ENCODE measurements around the gene COG4.

The COG4 gene

GRCh38 chr16:70523076-70523742 lies at the start of gene COG4:
Gene COG4, minus strand, starts transcription at chr16:70523554. Its CDS starts 11 bp downstream, at chr16:70523543.
- Mint-ChIP-seq H3K4me3 (peak within 1 kb of the TSS; percentile 96), H3K27ac (peak within 1 kb of the TSS; percentile 98), H3K4me1 (ENCODE audit: low read depth) (peaks cover 38% of the 10 kb centered on the region), H3K36me3 (ENCODE audit: low read depth) (peaks cover 34% of the 10 kb centered on the region), H3K27me3 (ENCODE audit: low read depth) (no peaks in the 10 kb centered on the region), H3K9me3 (no peaks in the 10 kb centered on the region)

GRCh38 chr16:70572926-70573270 lies 49.5 kb upstream of the COG4 start:
- Mint-ChIP-seq H3K9me3 (no peaks in the 10 kb centered on the region), H3K27me3 (ENCODE audit: low read depth) (no peaks in the 10 kb centered on the region), H3K36me3 (ENCODE audit: low read depth) (peaks cover 54% of the 10 kb centered on the region), H3K27ac (no peak overlapping the region), H3K4me3 (no peak overlapping the region), H3K4me1 (ENCODE audit: low read depth) (peaks cover 9% of the 10 kb centered on the region)

GRCh38 chr16:70572050-70572925 lies 48.9 kb upstream of the COG4 start:
- H3K36me3 Mint-ChIP-seq (ENCODE audit: low read depth), result peaks cover 55% of the 10 kb centered on the region
- peak overlapping the region; percentile 62 for H3K27ac Mint-ChIP-seq
- H3K9me3 Mint-ChIP-seq, result no peaks in the 10 kb centered on the region
- H3K27me3 Mint-ChIP-seq (ENCODE audit: low read depth), result no peaks in the 10 kb centered on the region
- H3K4me1 Mint-ChIP-seq (ENCODE audit: low read depth), result peaks cover 9% of the 10 kb centered on the region
- H3K4me3 Mint-ChIP-seq, result no peak overlapping the region

- H3K36me3 Mint-ChIP-seq (ENCODE audit: low read depth), result peaks cover 60% of the 10 kb centered on the region
- no peak overlapping the region for H3K4me3 Mint-ChIP-seq
- no peaks in the 10 kb centered on the region for H3K27me3 Mint-ChIP-seq (ENCODE audit: low read depth)
- H3K9me3 Mint-ChIP-seq, result no peaks in the 10 kb centered on the region
- H3K4me1 Mint-ChIP-seq (ENCODE audit: low read depth), result peaks cover 11% of the 10 kb centered on the region
- H3K27ac Mint-ChIP-seq, result peak overlapping the region; percentile 62
Measured at GRCh38 chr16:70571623-70572022, 48.3 kb upstream of the COG4 start.

GRCh38 chr16:70570967-70571570 lies 47.7 kb upstream of the COG4 start:
- Mint-ChIP-seq H3K4me1 (ENCODE audit: low read depth) (peaks cover 9% of the 10 kb centered on the region), H3K36me3 (ENCODE audit: low read depth) (peaks cover 59% of the 10 kb centered on the region), H3K9me3 (no peaks in the 10 kb centered on the region), H3K27me3 (ENCODE audit: low read depth) (no peaks in the 10 kb centered on the region), H3K27ac (no peak overlapping the region), H3K4me3 (no peak overlapping the region)

GRCh38 chr16:70569752-70570151 lies 46.4 kb upstream of the COG4 start:
- no peak overlapping the region for H3K4me3 Mint-ChIP-seq
- H3K4me1 Mint-ChIP-seq (ENCODE audit: low read depth), result peaks cover 9% of the 10 kb centered on the region
- no peak overlapping the region for H3K27ac Mint-ChIP-seq
- H3K9me3 Mint-ChIP-seq, result no peaks in the 10 kb centered on the region
- no peaks in the 10 kb centered on the region for H3K27me3 Mint-ChIP-seq (ENCODE audit: low read depth)
- H3K36me3 Mint-ChIP-seq (ENCODE audit: low read depth), result peaks cover 63% of the 10 kb centered on the region

GRCh38 chr16:70568601-70569237 lies 45.4 kb upstream of the COG4 start:
- Mint-ChIP-seq H3K4me1 (ENCODE audit: low read depth) (peaks cover 9% of the 10 kb centered on the region), H3K36me3 (ENCODE audit: low read depth) (peaks cover 66% of the 10 kb centered on the region), H3K9me3 (no peaks in the 10 kb centered on the region), H3K27me3 (ENCODE audit: low read depth) (no peaks in the 10 kb centered on the region), H3K4me3 (no peak overlapping the region), H3K27ac (no peak overlapping the region)

GRCh38 chr16:70565053-70565452 lies 41.7 kb upstream of the COG4 start:
- H3K4me1 Mint-ChIP-seq (ENCODE audit: low read depth), result peaks cover 2% of the 10 kb centered on the region
- H3K36me3 Mint-ChIP-seq (ENCODE audit: low read depth), result peaks cover 56% of the 10 kb centered on the region
- no peak overlapping the region for H3K4me3 Mint-ChIP-seq
- no peak overlapping the region for H3K27ac Mint-ChIP-seq
- no peaks in the 10 kb centered on the region for H3K27me3 Mint-ChIP-seq (ENCODE audit: low read depth)
- no peaks in the 10 kb centered on the region for H3K9me3 Mint-ChIP-seq

- Mint-ChIP-seq H3K27ac (no peak overlapping the region), H3K4me3 (no peak overlapping the region), H3K27me3 (ENCODE audit: low read depth) (no peaks in the 10 kb centered on the region), H3K36me3 (ENCODE audit: low read depth) (peaks cover 52% of the 10 kb centered on the region), H3K9me3 (no peaks in the 10 kb centered on the region), H3K4me1 (ENCODE audit: low read depth) (peaks cover 2% of the 10 kb centered on the region)
Measured at GRCh38 chr16:70563636-70564035, 40.3 kb upstream of the COG4 start.

- Mint-ChIP-seq H3K27ac (no peak overlapping the region), H3K36me3 (ENCODE audit: low read depth) (peaks cover 55% of the 10 kb centered on the region)
Measured at GRCh38 chr16:70561623-70562022, 38.3 kb upstream of the COG4 start.

GRCh38 chr16:70556063-70556462 lies 32.7 kb upstream of the COG4 start:
- Mint-ChIP-seq H3K9me3 (no peaks in the 10 kb centered on the region), H3K4me1 (ENCODE audit: low read depth) (peaks cover 5% of the 10 kb centered on the region), H3K36me3 (ENCODE audit: low read depth) (peaks cover 56% of the 10 kb centered on the region), H3K27ac (no peak overlapping the region), H3K4me3 (no peak overlapping the region), H3K27me3 (ENCODE audit: low read depth) (no peaks in the 10 kb centered on the region)

More at GRCh38 chr16:70561623-70562022, 38.3 kb upstream of the COG4 start:
- Mint-ChIP-seq H3K9me3 (no peaks in the 10 kb centered on the region), H3K4me1 (ENCODE audit: low read depth) (no peaks in the 10 kb centered on the region), H3K4me3 (no peak overlapping the region), H3K27me3 (ENCODE audit: low read depth) (no peaks in the 10 kb centered on the region)

- Mint-ChIP-seq H3K4me1 (ENCODE audit: low read depth) (peaks cover 14% of the 10 kb centered on the region), H3K9me3 (no peaks in the 10 kb centered on the region), H3K27me3 (ENCODE audit: low read depth) (no peaks in the 10 kb centered on the region), H3K36me3 (ENCODE audit: low read depth) (peaks cover 61% of the 10 kb centered on the region), H3K27ac (no peak overlapping the region), H3K4me3 (no peak overlapping the region)
Measured at GRCh38 chr16:70553645-70554044, 30.3 kb upstream of the COG4 start.

GRCh38 chr16:70552675-70553074 lies 29.3 kb upstream of the COG4 start:
- H3K36me3 Mint-ChIP-seq (ENCODE audit: low read depth), result peaks cover 66% of the 10 kb centered on the region
- no peaks in the 10 kb centered on the region for H3K9me3 Mint-ChIP-seq
- H3K27me3 Mint-ChIP-seq (ENCODE audit: low read depth), result no peaks in the 10 kb centered on the region
- H3K4me3 Mint-ChIP-seq, result no peak overlapping the region
- no peak overlapping the region for H3K27ac Mint-ChIP-seq
- peaks cover 17% of the 10 kb centered on the region for H3K4me1 Mint-ChIP-seq (ENCODE audit: low read depth)

GRCh38 chr16:70551788-70552187 lies 28.4 kb upstream of the COG4 start:
- Mint-ChIP-seq H3K27me3 (ENCODE audit: low read depth) (no peaks in the 10 kb centered on the region), H3K27ac (no peak overlapping the region)

More at GRCh38 chr16:70551788-70552187, 28.4 kb upstream of the COG4 start:
- H3K9me3 Mint-ChIP-seq, result no peaks in the 10 kb centered on the region
- H3K36me3 Mint-ChIP-seq (ENCODE audit: low read depth), result peaks cover 59% of the 10 kb centered on the region
- H3K4me3 Mint-ChIP-seq, result no peak overlapping the region
- H3K4me1 Mint-ChIP-seq (ENCODE audit: low read depth), result peaks cover 17% of the 10 kb centered on the region
